ENCODE results near the gene WDR43. TPM values are rescaled to one million over a fixed set of nuclear protein-coding genes. Genes with fewer than 3 reads are reported as not detected.

The WDR43 gene
- total and polyA plus RNA-seq, 9 of the 15 experiments (the other 6 are each of a cell fraction or from before 2014, with no cell fraction given) = 34.6 to 197 (median 105) TPM

DNA sequence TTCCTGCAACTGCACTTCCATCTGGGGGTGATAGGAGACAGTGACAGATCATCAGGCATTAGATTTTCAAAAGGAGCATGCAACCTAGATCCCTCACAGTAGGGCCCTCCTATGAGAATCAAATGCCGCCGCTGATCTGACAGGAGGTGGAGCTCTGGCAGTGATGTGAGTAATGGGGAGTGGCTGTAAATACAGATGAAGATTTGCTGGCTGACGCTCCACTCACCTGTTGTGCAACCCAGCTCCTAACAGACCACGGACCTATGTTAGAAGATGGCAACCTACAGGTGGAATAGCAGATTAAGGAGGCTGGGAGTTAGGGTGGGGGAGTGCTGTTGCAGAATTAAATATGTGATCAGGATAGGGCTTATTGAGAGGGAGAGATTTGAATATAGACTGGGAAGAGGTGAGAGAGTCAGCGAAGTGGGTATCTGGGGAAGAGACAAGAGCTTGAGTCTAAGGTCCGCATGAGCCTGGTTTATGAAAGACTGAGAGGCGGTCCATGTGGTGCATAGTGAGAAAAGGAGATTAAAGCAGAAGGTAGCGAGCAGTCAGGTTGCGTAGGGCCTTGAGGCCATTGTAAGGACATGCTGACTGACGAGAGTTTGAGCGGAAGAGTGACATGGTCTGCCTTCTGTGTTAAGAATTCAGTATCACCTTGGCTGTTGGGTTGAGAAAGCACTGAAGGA lies 55.3 kb downstream of the WDR43 start (continued):
- no peak for TF ChIP-seq SMARCC2 (IDR thresholded peaks at IDR 0.05; ENCODE audit: low read depth)
- no peak for TF ChIP-seq FOXJ2 (tag; IDR thresholded peaks at IDR 0.05)
- no peak for TF ChIP-seq RBBP5 (IDR thresholded peaks at IDR 0.05; ENCODE audit: borderline replicate concordance, insufficient read depth, low read length, poor library complexity, severe bottlenecking)
- no peak for TF ChIP-seq ZNF785 (CRISPR knock-in tag; IDR thresholded peaks at IDR 0.05)
- no peak for TF ChIP-seq TAF15 (IDR thresholded peaks at IDR 0.05; ENCODE audit: low read depth, low read length)
- TF ChIP-seq MXI1 (IDR thresholded peaks at IDR 0.05; ENCODE audit: low read depth, low read length) = no peak
- no peak for TF ChIP-seq ZBED1 (IDR thresholded peaks at IDR 0.05)
- no peak for TF ChIP-seq TSHZ1 (CRISPR knock-in tag; IDR thresholded peaks at IDR 0.05)
- TF ChIP-seq RBFOX2 (IDR thresholded peaks at IDR 0.05; ENCODE audit: low read depth, low read length) = no peak
- no peak for TF ChIP-seq GTF2A2 (tag; IDR thresholded peaks at IDR 0.05)
- TF ChIP-seq SMAD2 (IDR thresholded peaks at IDR 0.05; ENCODE audit: low read depth, low read length) = no peak
- TF ChIP-seq, protein P1, sequence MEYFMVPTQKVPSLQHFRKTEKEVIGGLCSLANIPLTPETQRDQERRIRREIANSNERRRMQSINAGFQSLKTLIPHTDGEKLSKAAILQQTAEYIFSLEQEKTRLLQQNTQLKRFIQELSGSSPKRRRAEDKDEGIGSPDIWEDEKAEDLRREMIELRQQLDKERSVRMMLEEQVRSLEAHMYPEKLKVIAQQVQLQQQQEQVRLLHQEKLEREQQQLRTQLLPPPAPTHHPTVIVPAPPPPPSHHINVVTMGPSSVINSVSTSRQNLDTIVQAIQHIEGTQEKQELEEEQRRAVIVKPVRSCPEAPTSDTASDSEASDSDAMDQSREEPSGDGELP (CRISPR knock-in tag; IDR thresholded peaks at IDR 0.05; ENCODE audit: borderline replicate concordance) = no peak
- TF ChIP-seq ZNF232 (CRISPR knock-in tag; IDR thresholded peaks at IDR 0.05) = no peak
- no peak for TF ChIP-seq FOXK2 (conservative IDR thresholded peaks at IDR 0.05 in 1 of 2, IDR thresholded peaks at IDR 0.05 in 1 of 2; ENCODE audit: low read depth in 2 of 2)
- peak; percentile 59 for TF ChIP-seq CEBPB (tag; IDR thresholded peaks at IDR 0.05)
- TF ChIP-seq ZNF41 (CRISPR knock-in tag; conservative IDR thresholded peaks at IDR 0.05) = no peak
- TF ChIP-seq CTBP1 (IDR thresholded peaks at IDR 0.05; ENCODE audit: borderline replicate concordance) = no peak
- no peak for TF ChIP-seq ATF3 (IDR thresholded peaks at IDR 0.05)
- no peak for TF ChIP-seq ATF3 (CRISPR knock-in tag; conservative IDR thresholded peaks at IDR 0.05)
